Stimulated activated CD4-positive, alpha-beta T cell treated with anti-CD3 and anti-CD28 coated beads, Interleukin-4, amount 100 ng/mL, for 48 hours (primary cell): Measurements from ENCODE around the gene MS4A10.
"Not testable (repeated sequence)": the region's sequence is repeated elsewhere in the genome, so short reads cannot be mapped to it uniquely, and the experiment has no call there.

Source experiments
- DNase-seq, 2 donors: peaks; one replicate each; pipeline ENCODE4 v3.0.0-alpha.2; 2020; ENCODE audit warnings: low read depth in 2 of 2

MS4A10 gene

GRCh38 chr11:60785136-60785535 is at the start of gene MS4A10:
TSS of gene MS4A10 (plus strand) at chr11:60785333. CDS start at chr11:60790336, 5,003 bp downstream.
- no peak for DNase-seq

- DNase-seq, result no peak
Observed at GRCh38 chr11:60739114-60739513, 46.0 kb upstream of the MS4A10 start.

DNA sequence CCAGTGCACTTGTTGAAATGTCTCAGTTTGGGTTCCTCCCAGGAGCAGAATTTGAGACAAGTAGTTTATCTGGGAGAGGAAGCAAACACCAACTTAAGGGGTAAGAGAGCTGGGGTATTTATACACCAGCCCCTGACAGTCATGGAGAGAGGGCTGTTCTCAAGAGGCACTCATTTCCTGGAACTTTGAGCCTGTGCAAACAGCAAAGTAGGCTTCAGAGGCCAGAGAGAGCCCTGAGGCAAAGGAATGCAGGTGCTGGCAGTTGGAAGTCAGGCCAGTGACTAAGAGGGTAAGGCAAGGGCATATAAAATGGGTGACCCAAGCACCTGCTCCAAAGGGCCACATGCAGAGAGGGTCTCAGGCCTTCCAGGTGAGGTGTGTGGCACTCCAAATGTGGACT is 44.6 kb upstream of the MS4A10 start:
- DNase-seq, result no peak

- DNase-seq, result no peak
Observed at GRCh38 chr11:60741421-60741820, 43.7 kb upstream of the MS4A10 start.

DNA sequence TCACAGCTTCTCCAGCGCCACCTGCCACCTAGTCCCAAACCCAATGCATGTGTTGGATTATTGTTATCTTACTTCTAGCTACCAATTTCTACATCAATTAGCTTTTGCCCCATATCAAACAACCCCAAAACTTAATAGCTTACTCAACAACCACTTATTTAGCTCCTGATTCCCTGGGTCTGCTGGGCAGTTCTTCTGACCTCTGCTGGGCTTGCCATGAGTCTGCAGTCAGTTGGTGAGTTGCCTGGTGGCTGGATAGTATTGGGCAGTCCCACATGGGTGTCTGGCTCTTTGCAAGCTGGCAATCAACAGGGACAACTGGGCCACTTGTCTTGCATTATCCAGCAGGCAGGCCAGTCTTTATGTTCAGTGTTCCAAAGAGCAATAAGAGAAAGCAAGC is 42.1 kb upstream of the MS4A10 start:
- DNase-seq, result no peak

DNA sequence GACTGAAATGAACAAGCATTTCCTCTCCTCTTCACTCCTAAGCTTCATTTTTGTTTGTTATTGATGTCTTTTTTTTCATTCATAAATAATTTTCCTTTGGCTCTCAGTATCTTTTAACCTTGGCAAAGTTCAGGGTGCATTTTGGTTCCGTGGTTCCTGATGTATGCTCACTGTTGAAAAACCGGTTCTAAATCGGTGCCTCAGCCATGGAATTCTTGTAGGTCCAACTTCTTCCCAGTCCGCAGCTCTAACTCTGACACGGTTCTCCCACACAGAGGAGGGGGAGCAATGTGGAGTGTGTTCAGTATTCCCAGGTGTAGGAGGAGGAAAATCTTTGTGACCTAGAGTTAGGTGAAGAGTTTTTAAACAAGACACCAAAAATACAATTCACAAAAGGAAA is 41.0 kb upstream of the MS4A10 start:
- no peak for DNase-seq

DNA sequence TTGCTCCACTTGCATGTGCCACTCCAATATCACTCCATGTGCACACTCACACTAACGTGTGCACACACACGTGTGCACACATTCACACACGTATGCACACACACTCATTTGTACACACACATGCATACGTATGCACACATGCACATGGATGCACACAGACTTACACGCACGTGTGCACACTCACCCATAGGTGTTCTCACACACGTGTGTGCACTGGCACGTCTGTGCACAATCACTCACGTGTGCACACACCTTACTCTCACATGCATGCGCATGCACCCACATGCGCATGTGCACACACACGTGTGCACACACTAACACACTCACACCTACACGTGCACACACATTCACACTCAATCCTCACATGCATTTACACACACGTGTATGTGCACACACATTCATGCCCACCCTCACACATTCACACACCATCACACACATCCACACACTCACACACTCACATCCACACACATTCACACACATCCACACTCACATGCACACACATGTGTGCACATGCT is 37.7 kb upstream of the MS4A10 start:
- no peak for DNase-seq

DNA sequence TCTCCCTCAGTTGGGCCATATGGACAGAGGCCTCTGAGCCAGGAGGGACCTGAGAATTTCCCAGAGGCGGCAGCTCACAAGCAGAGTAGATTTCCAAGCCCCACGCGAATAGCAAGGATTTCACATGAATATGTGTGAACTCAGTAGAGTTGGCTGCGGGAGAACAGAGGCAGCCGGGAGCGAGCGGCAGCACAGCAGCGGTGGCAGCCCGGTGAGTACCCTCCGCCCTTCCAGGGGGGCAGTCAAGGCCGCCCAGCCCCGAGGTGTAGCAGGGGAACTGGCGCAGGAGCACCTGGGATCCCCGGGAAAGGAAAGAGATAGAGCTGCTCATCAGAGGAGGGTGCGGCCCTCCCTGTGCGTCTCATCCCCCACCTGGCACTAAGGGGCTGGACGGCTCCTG is 36.9 kb upstream of the MS4A10 start:
- DNase-seq, result no peak

- DNase-seq, result no peak
Observed at GRCh38 chr11:60748821-60749220, 36.3 kb upstream of the MS4A10 start.

DNA sequence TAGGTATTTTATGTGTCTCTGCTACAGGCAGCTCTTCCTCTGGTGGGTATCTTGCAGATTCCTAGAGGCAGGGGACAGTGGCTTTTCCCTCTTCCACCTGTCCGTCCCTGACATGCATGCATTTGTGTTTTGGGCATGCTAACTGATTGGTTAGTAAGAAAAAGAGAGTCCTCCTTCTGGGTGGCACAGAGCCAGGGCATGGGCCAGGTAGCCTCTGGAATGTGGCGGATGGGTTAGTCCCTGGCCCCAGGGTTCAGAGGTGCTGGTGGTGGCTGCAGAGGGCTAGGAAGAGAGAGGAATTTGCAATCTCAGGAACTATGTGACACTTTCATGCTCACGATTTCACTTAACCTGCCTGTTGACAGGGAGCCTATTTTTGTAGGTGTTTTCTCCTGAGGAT is 34.2 kb upstream of the MS4A10 start:
- DNase-seq, result no peak

DNA sequence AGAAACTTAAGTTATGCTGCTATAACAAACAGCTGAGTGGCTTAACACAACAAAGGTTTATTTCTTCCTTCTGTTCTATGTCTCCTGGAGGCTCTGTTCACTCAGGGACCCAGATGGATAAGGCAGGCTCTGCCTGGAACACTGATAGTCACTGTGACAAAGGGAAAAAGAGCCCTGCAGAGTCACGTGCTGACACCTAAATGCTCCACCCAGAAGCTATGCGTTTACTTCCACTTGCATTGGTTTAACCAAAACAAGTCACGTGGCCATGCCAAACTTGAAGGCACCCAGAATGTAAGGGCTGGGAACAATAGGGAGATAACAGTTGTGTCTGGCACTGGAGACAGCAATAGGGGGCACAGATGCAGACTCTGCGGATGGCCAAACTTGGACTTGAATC is 31.8 kb upstream of the MS4A10 start:
- DNase-seq, result no peak

GRCh38 chr11:60754887-60755286 is 30.2 kb upstream of the MS4A10 start:
- DNase-seq, result no peak

DNA sequence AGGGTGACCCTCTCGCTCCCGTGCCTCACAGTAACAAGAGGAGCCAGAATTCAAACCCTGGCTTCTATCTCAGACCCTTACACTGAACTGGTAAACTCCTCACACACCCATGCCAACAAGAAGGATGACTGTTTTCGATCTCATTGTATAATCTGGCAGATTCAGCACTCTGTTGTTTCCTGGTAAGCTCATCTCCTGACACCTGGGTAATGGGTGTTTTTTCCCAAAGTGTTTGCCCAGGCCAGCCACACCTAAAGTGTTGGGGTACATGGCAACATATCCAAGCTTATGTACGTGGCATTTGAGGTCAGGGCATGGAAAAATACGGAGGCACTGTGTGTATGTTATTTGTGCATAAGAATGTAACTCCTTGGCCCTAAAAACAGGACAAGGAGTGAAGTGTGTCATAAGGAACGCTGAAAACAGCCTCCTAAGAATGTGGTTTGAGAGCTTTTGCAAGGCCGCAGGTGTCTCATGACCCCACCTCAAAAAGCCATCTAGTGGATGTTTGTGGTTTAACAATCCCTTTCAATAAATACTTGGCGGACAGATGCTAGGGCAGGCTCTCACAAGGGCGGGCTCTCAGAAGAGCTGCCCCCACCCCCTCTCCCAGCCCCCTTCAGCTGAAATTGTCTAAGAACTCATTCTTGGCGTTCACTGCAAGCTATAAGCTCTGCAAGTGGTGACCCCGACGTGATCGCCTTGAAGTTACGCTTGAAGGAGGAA is 28.7 kb upstream of the MS4A10 start, which contains the start of gene MS4A15:
Gene MS4A15, plus strand, starts transcription at position 561 of the 726 bp plus-strand sequence. CDS start 6,867 bp downstream, outside the sequence.
- DNase-seq, result no peak

GRCh38 chr11:60757231-60757800 is 27.8 kb upstream of the MS4A10 start:
- DNase-seq, result no peak

DNA sequence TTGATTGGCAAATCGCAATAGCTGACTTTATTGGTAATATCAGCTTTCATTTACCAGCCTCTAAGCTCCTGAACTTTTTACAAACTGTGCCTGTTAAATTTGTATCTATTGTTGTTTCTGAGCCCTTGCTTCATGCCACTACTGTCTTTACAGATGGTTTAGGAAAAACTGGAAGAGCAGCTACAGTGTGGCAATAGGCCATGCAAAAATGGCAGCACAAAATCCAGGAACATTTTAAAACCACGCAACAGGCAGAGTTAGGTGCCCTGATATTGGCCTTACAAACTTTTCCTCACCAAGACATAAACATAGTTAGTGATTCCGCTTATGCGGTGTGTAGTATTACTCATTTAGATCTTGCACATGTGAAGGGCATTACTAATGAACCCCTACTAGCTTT is 26.5 kb upstream of the MS4A10 start:
- not testable (repeated sequence) for DNase-seq

- not testable (repeated sequence) for DNase-seq
Observed at GRCh38 chr11:60759438-60760225, 25.5 kb upstream of the MS4A10 start.

DNA sequence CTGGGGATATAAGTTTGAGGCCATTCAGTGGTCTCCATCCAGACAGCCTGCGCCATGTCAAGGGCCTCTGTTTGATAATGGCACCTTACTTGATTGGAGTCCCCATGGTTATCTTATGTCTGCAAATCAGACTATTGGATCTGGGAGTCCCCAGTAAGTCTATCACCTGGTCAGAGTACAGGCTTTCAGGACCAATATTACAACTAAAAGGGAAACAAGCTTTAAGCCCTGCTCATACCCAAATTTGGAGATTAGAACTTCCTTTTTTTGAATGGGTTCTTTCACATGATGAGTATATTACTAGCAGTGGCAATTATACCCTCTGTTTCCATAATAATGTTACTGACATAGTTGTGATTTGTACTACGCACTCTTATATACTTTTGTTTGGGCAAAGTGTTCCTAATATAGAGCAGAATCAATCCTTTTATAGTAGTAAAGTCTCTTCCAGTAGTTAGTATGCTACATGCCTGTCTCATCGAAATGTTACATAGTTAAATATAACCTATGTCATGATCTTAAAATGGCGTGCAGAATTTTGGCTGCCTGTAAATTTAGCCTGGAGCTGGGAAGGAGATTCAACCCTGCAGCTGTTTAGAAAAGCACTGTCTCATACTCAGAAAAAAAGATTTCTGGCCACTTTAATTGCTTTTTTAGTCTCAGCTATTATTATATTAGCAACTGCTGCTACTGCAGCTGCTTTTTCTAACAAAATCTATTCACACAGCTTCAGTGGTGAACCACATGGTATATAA is 23.5 kb upstream of the MS4A10 start:
- DNase-seq, result no peak

GRCh38 chr11:60762851-60763691 is 22.1 kb upstream of the MS4A10 start:
- no peak for DNase-seq

DNA sequence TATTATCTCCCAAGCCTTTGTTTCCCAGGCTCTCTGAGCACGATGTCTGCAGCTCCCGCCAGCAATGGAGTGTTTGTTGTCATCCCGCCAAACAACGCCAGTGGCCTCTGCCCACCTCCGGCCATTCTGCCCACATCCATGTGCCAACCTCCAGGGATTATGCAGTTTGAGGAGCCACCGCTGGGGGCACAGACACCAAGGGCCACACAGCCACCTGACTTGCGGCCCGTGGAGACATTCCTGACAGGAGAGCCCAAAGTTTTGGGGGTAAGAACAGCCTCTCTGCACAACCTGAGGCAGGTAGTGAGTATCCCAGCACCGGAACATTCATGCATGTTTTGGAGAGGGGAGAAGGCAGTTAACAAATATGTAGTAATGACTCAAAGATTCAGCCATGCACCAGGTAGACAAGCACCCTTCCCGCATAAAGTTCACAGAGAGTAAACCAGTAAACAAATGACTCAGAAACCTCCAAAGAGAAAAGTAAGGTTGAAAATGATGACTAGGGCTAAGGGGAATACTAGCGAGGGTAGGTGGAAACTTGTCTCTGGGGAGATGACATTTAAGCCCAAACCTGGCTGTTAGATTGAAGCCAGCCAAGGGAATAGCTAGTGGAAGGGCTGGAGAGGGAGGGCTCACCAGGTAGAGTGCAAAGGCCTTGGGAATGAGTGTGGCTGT is 21.3 kb upstream of the MS4A10 start:
- no peak for DNase-seq

DNA sequence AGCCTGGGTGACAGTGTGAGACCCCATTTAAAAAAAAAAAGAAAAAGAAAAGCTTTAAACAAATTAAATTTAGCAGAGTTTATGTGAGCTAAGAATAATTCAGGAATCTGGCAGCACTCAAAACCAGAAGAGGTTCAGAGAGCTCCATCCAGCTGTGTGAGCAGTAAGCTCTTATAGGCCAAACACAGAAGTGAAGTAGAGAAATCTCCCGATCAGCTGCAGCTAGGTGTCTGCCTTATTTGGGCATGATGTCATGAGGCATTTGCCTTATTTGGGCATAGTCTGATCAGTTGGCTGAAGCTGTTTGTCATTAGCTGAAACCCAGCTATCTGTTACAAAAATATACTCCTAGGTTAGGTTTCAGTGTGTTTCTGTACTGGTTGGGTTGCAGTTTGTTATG is 20.3 kb upstream of the MS4A10 start:
- DNase-seq, result no peak
